ENCODE measurements around the gene MDFI. TPM values are rescaled to one million over a fixed set of nuclear protein-coding genes. Genes with fewer than 3 reads are reported as not detected.
"Not testable (repeated sequence)": the region's sequence is repeated elsewhere in the genome, so short reads cannot be mapped to it uniquely, and the experiment has no call there.

The MDFI gene
- total RNA-seq, 4 donors from 2014 or later = 30.4 to 70.9 (median 39.8) TPM

GRCh38 chr6:41608443-41609151 lies 29.7 kb upstream of the MDFI start:
- intact Hi-C loops (cut with DNase I; ENCODE audit: low total_unique reads) = no loop called here
- WGBS, 2 donors = 89 to 92% methylated on average over 11 of the region's 11 CpGs
- no peak overlapping the region for H3K4me3 ChIP-seq (ENCODE audit: low read depth, poor library complexity, severe bottlenecking)
- no peak for TF ChIP-seq CTCF (IDR thresholded peaks at IDR 0.05)
- TF ChIP-seq POLR2A (IDR thresholded peaks at IDR 0.05) = no peak
- DNase-seq (ENCODE audit: low spot score in 2 of 2) = no peak

GRCh38 chr6:41614715-41615114 lies 23.6 kb upstream of the MDFI start:
- no peak overlapping the region for H3K4me3 ChIP-seq (ENCODE audit: low read depth, poor library complexity, severe bottlenecking)
- DNase-seq (ENCODE audit: low spot score in 2 of 2) = no peak
- intact Hi-C loops (cut with DNase I; ENCODE audit: low total_unique reads) = no loop called here
- WGBS, 2 donors = 79 to 94% methylated on average over 2 of the region's 2 CpGs
- TF ChIP-seq CTCF (IDR thresholded peaks at IDR 0.05) (no peak), POLR2A (IDR thresholded peaks at IDR 0.05) (no peak)

GRCh38 chr6:41615311-41615710 lies 23.0 kb upstream of the MDFI start:
- no peak for DNase-seq (ENCODE audit: low spot score in 2 of 2)

GRCh38 chr6:41618598-41618997 lies 19.7 kb upstream of the MDFI start:
- TF ChIP-seq CTCF (IDR thresholded peaks at IDR 0.05) = no peak
- TF ChIP-seq POLR2A (IDR thresholded peaks at IDR 0.05) = no peak
- H3K4me3 ChIP-seq (ENCODE audit: low read depth, poor library complexity, severe bottlenecking) = no peak overlapping the region
- 80 to 90% methylated on average over 3 of the region's 3 CpGs for WGBS, 2 donors
- intact Hi-C loops (cut with DNase I; ENCODE audit: low total_unique reads) = no loop called here
- DNase-seq (ENCODE audit: low spot score in 2 of 2) = no peak

More at GRCh38 chr6:41615311-41615710, 23.0 kb upstream of the MDFI start:
- no peak overlapping the region for H3K4me3 ChIP-seq (ENCODE audit: low read depth, poor library complexity, severe bottlenecking)
- intact Hi-C loops (cut with DNase I; ENCODE audit: low total_unique reads) = no loop called here
- TF ChIP-seq CTCF (IDR thresholded peaks at IDR 0.05) (no peak), POLR2A (IDR thresholded peaks at IDR 0.05) (no peak)
- 68 to 72% methylated on average over 7 of the region's 7 CpGs for WGBS, 2 donors

GRCh38 chr6:41619193-41619592 lies 19.1 kb upstream of the MDFI start:
- H3K4me3 ChIP-seq (ENCODE audit: low read depth, poor library complexity, severe bottlenecking); DNase-seq (ENCODE audit: low spot score in 2 of 2); intact Hi-C loops (cut with DNase I; ENCODE audit: low total_unique reads): not testable (repeated sequence)
- 76% methylated on average over 4 of the region's 4 CpGs for WGBS, 2 donors

GRCh38 chr6:41621367-41621766 lies 16.9 kb upstream of the MDFI start:
- DNase-seq (ENCODE audit: low spot score in 2 of 2) = no peak
- TF ChIP-seq POLR2A (IDR thresholded peaks at IDR 0.05) = no peak
- TF ChIP-seq CTCF (IDR thresholded peaks at IDR 0.05) = no peak
- H3K4me3 ChIP-seq (ENCODE audit: low read depth, poor library complexity, severe bottlenecking) = no peak overlapping the region
- intact Hi-C loops (cut with DNase I; ENCODE audit: low total_unique reads) = no loop called here
